Keratinocyte (primary cell): ENCODE measurements around the gene SEL1L2.

Experiments
- CTCF ChIP-seq, 3 experiments: IDR thresholded peaks in 1 of 3; conservative IDR thresholded peaks in 1 of 3; optimal IDR thresholded peaks in 1 of 3; 2 replicates in 2 of 3; 3 replicates in 1 of 3; pipeline versions ENCODE3 to v1.5.1; 2011; ENCODE audit warnings: low read length in 3 of 3, mild to moderate bottlenecking in 3 of 3, moderate library complexity in 2 of 3, control low read depth in 1 of 3, inconsistent platforms in 1 of 3; ENCODE audit not compliant: insufficient read depth in 2 of 3; ENCODE audit errors: extremely low read depth in 1 of 3
- EZH2 ChIP-seq: IDR thresholded peaks from one replicate; pipeline ENCODE4 v1.6.1; 2012; ENCODE audit warnings: inconsistent platforms, mild to moderate bottlenecking, low read length, moderate library complexity

- TF ChIP-seq CTCF (optimal IDR thresholded peaks at IDR 0.05 in 1 of 3, IDR thresholded peaks at IDR 0.05 in 1 of 3, conservative IDR thresholded peaks at IDR 0.05 in 1 of 3; ENCODE audit: extremely low read depth in 1 of 3, insufficient read depth in 2 of 3, low read length in 3 of 3) (no peak), EZH2 (no peak)
These were observed 176.5 kb downstream of the SEL1L2 start for GRCh38 chr20:13813910-13814309.
